Nephron progenitor cell (in vitro differentiated cells): ENCODE data around the gene SCYGR3.

Source experiments
- DNase-seq: peaks from one replicate; pipeline ENCODE4 v3.0.0; 2021
- H3K27ac Mint-ChIP-seq: 2 replicates; pipeline ENCODE4 v1.8.0; 2021; ENCODE audit warnings: mild to moderate bottlenecking, moderate library complexity, mixed read lengths
- H3K27me3 Mint-ChIP-seq: 2 replicates; pipeline ENCODE4 v1.8.0; 2021; ENCODE audit warnings: mild to moderate bottlenecking, low read depth, mixed read lengths; ENCODE audit not compliant: poor library complexity
- H3K36me3 Mint-ChIP-seq: 2 replicates; pipeline ENCODE4 v1.8.0; 2021; ENCODE audit warnings: low read depth, mixed read lengths
- H3K4me1 Mint-ChIP-seq: 2 replicates; pipeline ENCODE4 v1.8.0; 2021; ENCODE audit warnings: mixed read lengths
- H3K4me3 Mint-ChIP-seq: 2 replicates; pipeline ENCODE4 v1.8.0; 2021; ENCODE audit warnings: mild to moderate bottlenecking, moderate library complexity, mixed read lengths
- H3K9me3 Mint-ChIP-seq: 2 replicates; pipeline ENCODE4 v1.8.0; 2021; ENCODE audit warnings: mild to moderate bottlenecking, moderate library complexity, mixed read lengths
- TF ChIP-seq, protein P1 (sequence below): fragments of 200-600 bp; sonication (generic); IDR thresholded peaks from 2 replicates; pipeline ENCODE4 v1.5.0; 2021; ENCODE audit warnings: antibody characterized with exemption

Gene SCYGR3, protein sequence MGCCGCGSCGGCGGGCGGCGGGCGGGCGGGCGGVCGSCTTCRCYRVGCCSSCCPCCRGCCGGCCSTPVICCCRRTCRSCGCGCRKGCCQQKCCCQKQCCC

DNA sequence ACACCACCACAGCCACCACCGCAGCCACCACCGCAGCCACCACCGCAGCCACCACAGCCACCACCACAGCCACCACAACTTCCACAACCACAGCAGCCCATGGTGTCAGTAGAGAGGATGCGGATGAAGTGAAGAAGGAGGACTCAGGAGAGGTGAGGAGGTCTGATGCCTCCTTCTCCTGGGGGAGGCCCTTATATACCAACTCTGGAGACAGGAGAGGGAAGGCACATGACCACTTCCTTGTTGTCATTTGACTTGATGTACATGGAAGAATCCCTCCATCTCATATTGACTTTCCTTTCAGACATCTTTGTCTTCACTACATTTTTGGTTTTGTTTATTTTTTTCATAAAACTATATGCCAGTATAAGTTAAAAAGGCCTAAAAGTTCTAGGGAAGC is at the start of gene SCYGR3:
TSS of gene SCYGR3 (minus strand) at position 101 of the 400 bp plus-strand sequence. CDS start at position 101, 0 bp downstream.
- H3K27ac Mint-ChIP-seq, result no peak within 1 kb of the TSS
- no peak for DNase-seq
- TF ChIP-seq, protein P1, sequence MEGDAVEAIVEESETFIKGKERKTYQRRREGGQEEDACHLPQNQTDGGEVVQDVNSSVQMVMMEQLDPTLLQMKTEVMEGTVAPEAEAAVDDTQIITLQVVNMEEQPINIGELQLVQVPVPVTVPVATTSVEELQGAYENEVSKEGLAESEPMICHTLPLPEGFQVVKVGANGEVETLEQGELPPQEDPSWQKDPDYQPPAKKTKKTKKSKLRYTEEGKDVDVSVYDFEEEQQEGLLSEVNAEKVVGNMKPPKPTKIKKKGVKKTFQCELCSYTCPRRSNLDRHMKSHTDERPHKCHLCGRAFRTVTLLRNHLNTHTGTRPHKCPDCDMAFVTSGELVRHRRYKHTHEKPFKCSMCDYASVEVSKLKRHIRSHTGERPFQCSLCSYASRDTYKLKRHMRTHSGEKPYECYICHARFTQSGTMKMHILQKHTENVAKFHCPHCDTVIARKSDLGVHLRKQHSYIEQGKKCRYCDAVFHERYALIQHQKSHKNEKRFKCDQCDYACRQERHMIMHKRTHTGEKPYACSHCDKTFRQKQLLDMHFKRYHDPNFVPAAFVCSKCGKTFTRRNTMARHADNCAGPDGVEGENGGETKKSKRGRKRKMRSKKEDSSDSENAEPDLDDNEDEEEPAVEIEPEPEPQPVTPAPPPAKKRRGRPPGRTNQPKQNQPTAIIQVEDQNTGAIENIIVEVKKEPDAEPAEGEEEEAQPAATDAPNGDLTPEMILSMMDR, result no peak
- H3K9me3 Mint-ChIP-seq, result no peaks in the 10 kb centered on the region
- H3K4me1 Mint-ChIP-seq, result peaks cover 8% of the 10 kb centered on the region
- H3K36me3 Mint-ChIP-seq, result no peaks in the 10 kb centered on the region
- H3K27me3 Mint-ChIP-seq, result peaks cover 3% of the 10 kb centered on the region
- H3K4me3 Mint-ChIP-seq, result no peak within 1 kb of the TSS

DNA sequence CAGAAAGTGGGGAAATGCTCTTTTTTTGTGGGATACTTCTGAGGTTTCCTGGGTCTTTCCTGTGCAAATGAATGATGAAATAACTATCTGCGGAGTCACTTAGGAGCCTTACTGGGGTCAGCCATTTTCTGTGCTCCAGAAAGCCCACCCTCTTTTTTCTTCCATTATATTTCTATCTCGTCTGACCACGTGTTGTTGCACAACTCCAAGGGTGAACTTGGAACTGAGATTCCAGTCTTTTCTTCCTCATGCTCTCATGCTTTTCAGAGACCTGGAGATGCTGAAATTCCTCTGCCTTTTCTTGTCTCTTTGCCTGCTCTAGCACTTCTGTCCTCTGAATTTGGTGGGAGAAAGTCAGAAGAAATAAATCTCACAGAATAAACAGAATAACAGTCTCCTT is 47.2 kb upstream of the SCYGR3 start:
- Mint-ChIP-seq H3K9me3 (no peaks in the 10 kb centered on the region), H3K27ac (no peak overlapping the region), H3K36me3 (no peaks in the 10 kb centered on the region), H3K4me3 (no peak overlapping the region), H3K4me1 (peaks cover 12% of the 10 kb centered on the region), H3K27me3 (peaks cover 3% of the 10 kb centered on the region)
- DNase-seq, result no peak
- TF ChIP-seq, protein P1, result no peak

DNA sequence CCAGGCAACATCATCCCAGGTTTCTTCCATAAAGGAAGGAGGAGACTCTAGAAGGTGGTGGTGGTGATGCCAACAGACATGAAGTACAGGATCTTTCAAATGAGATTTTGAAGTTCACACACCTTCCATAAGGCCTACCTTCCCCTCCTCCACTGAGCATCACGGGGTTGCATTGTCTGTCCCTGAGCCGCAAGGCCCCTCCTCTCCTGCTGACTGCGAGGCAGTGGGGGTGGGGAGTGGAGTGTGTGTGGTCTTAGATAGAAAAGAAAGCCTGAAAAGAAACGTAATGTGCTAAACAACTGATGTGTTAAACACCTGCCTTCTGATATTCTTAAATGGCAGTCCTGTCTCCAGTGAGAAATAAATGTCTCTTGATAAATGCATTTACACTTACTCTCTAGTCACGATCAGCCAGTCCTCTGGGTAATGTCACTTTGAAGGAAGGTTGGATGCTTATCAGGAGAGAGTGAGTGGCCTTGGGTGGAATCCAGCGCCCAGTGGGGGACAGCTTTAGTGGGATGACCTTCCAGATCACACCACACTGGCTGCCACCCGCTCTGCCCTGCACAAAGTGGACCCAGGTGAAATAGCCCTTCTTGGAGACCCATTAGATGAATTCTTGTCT is 46.5 kb upstream of the SCYGR3 start:
- DNase-seq, result no peak
- Mint-ChIP-seq H3K36me3 (no peaks in the 10 kb centered on the region), H3K27ac (no peak overlapping the region), H3K27me3 (peaks cover 3% of the 10 kb centered on the region), H3K4me3 (no peak overlapping the region), H3K4me1 (peaks cover 12% of the 10 kb centered on the region), H3K9me3 (no peaks in the 10 kb centered on the region)
- TF ChIP-seq, protein P1, result no peak

DNA sequence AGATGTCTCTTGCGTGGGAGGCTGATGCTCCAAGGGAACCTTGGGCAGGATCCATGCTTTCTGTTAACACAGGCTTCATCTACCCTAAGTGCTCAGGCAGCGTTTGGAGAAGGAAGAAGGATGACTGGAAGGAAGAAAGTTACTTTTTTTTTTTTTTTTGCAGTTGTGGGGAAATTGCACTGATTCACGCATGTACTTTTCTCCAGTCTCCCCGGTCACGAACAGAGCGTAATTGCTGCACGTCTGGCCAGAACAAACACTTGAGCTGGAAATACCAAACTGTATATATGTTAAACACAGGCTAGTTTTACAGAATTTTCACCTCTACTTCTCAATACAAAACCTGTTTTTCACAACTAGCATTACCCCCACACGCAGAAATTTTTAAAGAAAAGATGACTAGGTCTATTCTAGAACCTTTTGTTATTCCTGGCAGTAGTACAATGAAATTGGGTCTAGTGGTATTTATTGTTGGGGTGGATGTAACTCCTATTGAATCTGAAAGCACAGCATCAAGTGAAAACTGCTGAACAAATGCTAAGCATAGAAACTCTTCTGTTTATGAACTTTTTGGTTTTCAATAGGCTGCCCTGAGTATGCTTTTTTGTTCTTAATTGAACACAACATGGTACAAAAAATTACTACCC is 42.7 kb upstream of the SCYGR3 start:
- H3K36me3 Mint-ChIP-seq, result no peaks in the 10 kb centered on the region
- H3K27me3 Mint-ChIP-seq, result peaks cover 3% of the 10 kb centered on the region
- no peaks in the 10 kb centered on the region for H3K9me3 Mint-ChIP-seq
- TF ChIP-seq, protein P1, result no peak
- no peak overlapping the region for H3K27ac Mint-ChIP-seq
- peaks cover 12% of the 10 kb centered on the region for H3K4me1 Mint-ChIP-seq
- no peak overlapping the region for H3K4me3 Mint-ChIP-seq
- no peak for DNase-seq

DNA sequence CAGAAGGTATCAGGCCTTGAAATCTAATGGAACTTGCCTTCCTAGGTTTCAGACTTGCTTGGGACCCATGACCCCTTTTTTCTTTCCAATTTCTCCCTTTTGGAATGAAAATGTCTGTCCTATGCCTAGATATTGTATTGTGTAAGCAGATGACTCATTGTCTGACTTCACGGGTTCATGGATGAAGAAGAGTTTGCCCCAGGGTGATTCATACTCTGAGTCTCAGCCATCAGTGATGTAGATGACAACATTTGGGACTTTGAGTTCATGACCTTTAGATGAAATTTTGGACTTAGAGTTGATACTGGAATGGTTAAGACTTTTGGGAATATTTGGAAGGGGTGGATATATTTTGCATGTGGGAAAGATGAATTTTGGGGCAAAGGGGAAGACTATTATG is 40.8 kb upstream of the SCYGR3 start:
- no peak for DNase-seq
- H3K4me3 Mint-ChIP-seq, result no peak overlapping the region
- TF ChIP-seq, protein P1, result no peak
- H3K27ac Mint-ChIP-seq, result no peak overlapping the region
- peaks cover 4% of the 10 kb centered on the region for H3K27me3 Mint-ChIP-seq
- no peaks in the 10 kb centered on the region for H3K36me3 Mint-ChIP-seq
- no peaks in the 10 kb centered on the region for H3K9me3 Mint-ChIP-seq
- H3K4me1 Mint-ChIP-seq, result no peaks in the 10 kb centered on the region
